Fibroblast of the conjunctiva (primary cell): ENCODE data around the gene SLC19A2.
A peak's percentile ranks its signal among the peaks of the same experiment; 100 is the strongest.
"Not testable (repeated sequence)": the region's sequence is repeated elsewhere in the genome, so short reads cannot be mapped to it uniquely, and the experiment has no call there.

ENCODE experiments used
- DNase-seq: peaks from one replicate; pipeline ENCODE4 v3.0.0-alpha.2; 2010; ENCODE audit warnings: low read depth

SLC19A2 gene

GRCh38 chr1:169485431-169486280 lies at the start of gene SLC19A2:
Gene SLC19A2 (minus strand): TSS chr1:169485944. CDS start chr1:169485766, 178 bp downstream.
- DNase-seq: peak; percentile 99

DNA sequence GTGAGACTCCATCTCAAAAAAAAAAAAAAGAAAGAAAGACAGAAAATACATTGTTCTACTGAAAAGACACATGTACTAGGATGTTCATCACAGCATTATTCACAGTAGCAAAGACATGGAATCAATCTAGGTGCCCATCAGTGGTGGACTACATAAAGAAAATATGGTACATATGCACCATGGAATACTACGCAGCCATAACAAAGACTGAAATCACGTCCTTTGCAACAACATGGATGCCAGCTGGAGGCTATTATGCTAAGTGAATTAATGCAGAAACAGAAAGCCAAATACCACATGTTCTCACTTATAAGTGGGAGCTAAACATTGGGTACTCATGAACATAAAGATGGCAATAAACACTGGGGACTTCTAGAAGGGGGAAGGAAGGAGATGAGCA lies 48.9 kb upstream of the SLC19A2 start:
- no peak for DNase-seq

GRCh38 chr1:169533528-169534190 lies 47.9 kb upstream of the SLC19A2 start:
- DNase-seq: not testable (repeated sequence)

GRCh38 chr1:169530448-169530847 lies 44.7 kb upstream of the SLC19A2 start:
- DNase-seq: no peak

- DNase-seq: no peak
Measured at GRCh38 chr1:169529068-169529642, 43.4 kb upstream of the SLC19A2 start.

- no peak for DNase-seq
Measured at GRCh38 chr1:169528215-169529067, 42.7 kb upstream of the SLC19A2 start.

DNA sequence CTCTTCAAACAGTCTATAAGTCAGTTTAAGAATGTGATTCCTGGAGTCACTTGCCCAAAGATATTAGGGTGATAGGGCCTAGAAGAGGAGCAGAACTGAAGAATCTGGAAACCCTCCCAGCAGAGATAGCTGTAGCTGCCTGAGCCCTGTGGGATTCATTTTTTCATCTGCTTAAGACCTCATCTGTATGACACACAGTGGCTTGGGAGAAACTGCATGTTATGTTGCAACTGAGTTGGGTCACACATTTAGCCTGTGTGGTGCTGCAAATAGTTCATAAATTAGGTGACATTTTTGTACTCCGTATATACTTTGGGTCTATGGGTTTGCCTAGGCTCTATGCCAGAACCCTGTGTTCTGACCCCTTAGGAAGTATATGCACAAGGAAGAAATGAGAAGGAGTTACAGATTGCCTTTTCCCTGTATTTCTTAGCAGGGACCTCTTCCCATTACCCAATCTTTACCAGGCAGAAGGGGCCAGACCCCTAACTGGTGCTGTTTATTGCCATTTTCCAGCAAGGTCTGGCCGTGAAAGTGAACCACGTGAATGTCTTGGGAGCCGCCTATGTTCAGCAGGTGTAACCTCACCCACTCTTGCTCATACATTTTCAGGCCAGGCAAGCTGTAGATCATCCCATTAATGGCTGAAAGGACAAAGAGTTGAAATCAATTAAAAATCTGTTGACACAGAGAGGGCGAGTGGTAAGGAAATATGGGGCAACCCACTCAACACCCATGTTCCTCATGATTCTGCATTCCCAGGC lies 41.9 kb upstream of the SLC19A2 start:
- no peak for DNase-seq

- DNase-seq: no peak
Measured at GRCh38 chr1:169527001-169527400, 41.3 kb upstream of the SLC19A2 start.

- no peak for DNase-seq
Measured at GRCh38 chr1:169526120-169526832, 40.5 kb upstream of the SLC19A2 start.

- DNase-seq: no peak
Measured at GRCh38 chr1:169525391-169525790, 39.6 kb upstream of the SLC19A2 start.

DNA sequence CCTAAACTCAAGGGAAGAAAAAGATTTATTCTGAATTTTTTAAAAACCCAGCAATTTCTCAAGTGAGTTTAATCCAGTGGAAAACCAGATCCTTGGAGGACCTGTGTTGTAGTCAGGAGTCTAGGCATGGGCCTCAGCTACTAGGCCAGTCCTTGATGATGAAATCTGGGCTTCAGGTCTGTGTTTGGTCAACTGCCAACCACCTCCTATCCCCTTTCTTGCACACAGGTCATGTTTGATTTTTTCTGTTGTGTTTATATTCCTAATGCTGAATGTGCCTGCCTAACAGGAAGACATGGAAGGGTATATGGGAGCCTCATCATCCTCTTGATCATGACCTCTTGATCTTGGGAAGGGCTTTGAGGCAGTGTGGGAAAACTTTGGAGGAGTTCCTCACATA lies 38.2 kb upstream of the SLC19A2 start:
- no peak for DNase-seq

- DNase-seq: no peak
Measured at GRCh38 chr1:169521226-169521625, 35.5 kb upstream of the SLC19A2 start.

DNA sequence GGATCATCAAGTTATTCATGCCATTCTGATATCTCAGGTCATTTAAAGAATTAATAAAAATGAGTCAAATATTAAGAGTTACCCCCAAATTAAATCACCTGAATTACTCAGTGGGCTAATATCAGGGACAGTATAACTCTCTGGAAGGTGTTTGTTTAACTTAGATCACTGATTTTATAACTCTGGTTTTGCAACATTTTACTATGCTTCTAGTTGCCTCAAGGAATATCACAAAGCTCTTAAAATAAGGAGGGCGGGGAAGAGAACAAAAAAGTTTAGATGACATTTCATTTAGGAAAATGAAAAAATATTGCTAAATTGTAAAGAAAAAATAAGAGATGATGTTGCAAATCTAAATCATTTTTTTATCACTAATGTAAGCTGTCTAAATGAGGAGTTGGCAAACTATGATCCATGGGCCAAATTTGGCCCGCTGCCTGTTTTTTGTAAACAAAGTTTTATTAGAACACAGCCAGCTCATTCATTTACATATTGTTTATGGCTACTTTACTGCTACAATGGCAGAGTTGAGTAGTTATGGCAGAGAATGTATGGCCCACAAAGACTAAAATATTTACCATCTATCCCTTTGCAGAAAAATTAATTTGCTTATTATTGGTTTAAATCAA lies 31.9 kb upstream of the SLC19A2 start:
- no peak for DNase-seq

DNA sequence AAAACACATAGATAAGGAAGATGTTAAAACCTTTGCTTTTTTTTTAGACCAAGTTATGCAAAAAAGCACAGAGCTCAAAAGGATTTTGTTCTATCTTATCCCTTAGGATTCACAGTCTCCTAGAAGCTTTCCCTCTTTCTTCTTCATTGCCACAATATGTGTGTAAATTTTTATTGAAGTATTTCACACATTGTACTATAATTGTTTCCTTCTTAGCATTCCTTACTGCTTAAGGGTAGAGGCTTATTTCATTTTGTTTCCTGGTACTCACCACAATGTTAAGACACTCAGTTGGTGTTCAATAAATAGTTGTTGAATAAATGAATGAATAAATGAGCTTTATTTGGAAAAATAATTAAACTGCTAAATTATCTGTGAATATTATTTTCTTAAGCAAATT lies 29.9 kb upstream of the SLC19A2 start:
- DNase-seq: no peak

DNA sequence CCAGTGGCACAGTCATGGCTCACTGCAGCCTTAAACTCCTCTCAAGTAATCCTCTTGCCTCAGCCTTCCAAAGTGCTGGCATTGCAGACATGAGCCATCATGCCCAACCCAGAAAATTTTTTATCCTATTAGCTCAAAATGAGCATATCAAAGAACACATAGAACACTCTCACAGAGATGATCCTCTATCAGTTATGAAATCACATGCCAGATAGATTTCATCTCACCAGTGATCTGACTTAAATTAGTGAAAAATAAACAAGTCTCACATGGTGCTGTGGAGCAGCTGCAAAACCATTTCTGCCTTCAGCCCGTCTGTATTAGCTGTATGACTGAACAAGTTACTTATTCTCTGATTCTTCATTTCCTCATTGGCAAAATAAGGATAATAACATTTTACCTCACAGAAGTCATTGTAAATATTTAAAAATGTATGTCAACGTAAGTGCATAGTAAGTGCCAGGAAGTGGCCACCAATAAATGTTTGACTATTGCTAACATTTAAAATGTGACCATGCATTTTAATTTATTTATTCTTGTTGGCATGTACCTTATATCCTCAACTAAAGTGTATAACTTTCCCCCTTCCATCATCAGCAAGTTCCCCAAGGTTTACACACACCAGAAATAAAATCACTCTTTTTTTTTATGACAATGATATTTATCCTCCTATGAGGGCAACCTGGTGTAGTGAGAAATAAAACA lies 29.0 kb upstream of the SLC19A2 start:
- DNase-seq: no peak

DNA sequence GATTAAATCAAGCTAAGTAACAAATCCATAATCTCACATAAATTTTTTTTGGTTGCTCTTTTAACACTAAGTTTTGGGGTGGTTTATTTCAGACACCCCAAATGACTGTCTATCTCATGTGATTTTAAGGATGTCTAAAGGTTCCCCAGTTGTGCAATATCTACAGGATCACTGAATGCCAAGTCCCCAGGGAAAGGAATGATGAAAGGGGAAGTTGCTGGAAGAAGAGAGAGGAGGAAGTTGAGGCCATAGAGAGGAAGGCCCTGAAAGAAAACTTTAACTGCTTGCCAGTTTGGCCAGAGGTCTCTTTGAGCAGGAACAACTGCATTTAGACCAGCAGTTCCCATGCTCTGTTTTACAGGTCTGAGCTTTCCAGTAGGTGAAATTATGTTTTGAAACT lies 27.5 kb upstream of the SLC19A2 start:
- peak; percentile 35 for DNase-seq

DNA sequence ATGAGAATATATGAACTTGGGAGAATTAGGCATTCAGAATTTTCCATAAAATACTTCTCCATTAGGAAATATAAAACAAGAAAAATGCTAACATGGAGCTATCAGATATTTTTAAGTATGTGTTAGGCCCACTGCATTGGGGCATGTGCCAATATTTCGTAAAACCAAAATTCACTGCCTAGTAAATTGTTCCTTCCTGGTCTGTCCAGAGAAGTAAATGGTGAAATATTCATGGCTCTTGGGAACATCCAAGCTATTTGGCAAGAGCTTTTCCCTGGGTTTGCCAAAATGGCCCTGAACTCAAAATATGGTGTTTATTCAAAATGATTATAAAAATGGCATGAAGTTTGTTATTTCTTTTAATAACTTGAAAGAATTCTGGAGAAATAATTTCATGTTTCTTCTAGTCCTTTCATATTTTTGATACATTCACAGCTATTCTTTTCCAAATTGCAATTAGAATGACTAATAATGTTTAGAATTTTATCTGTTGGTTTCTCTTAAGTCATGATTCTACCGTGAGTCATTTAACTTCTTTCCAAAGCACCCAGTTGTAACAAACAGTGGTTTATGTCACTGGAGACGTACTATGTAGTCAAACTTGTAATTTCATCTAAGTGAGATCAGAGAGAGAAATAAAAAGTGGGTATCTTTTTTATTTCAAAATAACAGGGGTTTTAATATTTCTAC lies 25.7 kb upstream of the SLC19A2 start:
- peak; percentile 61 for DNase-seq

GRCh38 chr1:169510060-169510459 lies 24.3 kb upstream of the SLC19A2 start:
- no peak for DNase-seq

- no peak for DNase-seq
Measured at GRCh38 chr1:169509354-169509753, 23.6 kb upstream of the SLC19A2 start.
